ENCODE results near the gene TMEM154.

The TMEM154 gene

GRCh38 chr4:152659806-152660205, 20.0 kb downstream of the TMEM154 start:
- DNase-seq (ENCODE audit: low read depth, low spot score) = no peak
- TF ChIP-seq, protein P1, sequence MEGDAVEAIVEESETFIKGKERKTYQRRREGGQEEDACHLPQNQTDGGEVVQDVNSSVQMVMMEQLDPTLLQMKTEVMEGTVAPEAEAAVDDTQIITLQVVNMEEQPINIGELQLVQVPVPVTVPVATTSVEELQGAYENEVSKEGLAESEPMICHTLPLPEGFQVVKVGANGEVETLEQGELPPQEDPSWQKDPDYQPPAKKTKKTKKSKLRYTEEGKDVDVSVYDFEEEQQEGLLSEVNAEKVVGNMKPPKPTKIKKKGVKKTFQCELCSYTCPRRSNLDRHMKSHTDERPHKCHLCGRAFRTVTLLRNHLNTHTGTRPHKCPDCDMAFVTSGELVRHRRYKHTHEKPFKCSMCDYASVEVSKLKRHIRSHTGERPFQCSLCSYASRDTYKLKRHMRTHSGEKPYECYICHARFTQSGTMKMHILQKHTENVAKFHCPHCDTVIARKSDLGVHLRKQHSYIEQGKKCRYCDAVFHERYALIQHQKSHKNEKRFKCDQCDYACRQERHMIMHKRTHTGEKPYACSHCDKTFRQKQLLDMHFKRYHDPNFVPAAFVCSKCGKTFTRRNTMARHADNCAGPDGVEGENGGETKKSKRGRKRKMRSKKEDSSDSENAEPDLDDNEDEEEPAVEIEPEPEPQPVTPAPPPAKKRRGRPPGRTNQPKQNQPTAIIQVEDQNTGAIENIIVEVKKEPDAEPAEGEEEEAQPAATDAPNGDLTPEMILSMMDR (IDR thresholded peaks at IDR 0.05; ENCODE audit: insufficient read depth, low read length, missing control alignments) = no peak
- POLR2A ChIA-PET = no interaction called here
- CTCF ChIA-PET = no interaction called here
- no peak overlapping the region for H3K4me3 ChIP-seq (ENCODE audit: low read depth, low read length)

DNA sequence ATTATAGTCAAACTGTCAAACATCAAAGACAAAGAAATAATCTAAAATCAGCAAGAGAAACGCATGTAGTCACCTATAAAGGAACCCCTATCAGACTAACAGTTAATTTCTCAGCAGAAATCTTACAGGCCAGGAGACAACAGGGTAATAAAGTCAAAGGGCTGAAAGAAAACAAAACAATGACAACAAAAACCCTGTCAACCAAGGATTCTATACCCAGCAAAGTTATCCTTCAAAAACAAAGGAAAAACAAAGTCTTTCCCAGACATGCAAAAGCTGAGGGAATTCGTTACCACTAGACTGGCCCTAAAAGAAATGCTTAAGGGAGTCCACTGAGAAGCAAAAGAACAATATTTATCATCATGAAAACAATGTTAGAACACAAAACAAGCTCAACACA, 22.1 kb downstream of the TMEM154 start:
- no peak overlapping the region for H3K4me3 ChIP-seq (ENCODE audit: low read depth, low read length)
- CTCF ChIA-PET = interaction anchor here (1.0 to 1.4 kb wide), 2 partner anchors 14 to 156 kb away, joined by 4 read pairs; no protein-coding TSS in a partner anchor
- DNase-seq (ENCODE audit: low read depth, low spot score) = no peak
- POLR2A ChIA-PET = no interaction called here
- TF ChIP-seq, protein P1 (IDR thresholded peaks at IDR 0.05; ENCODE audit: insufficient read depth, low read length, missing control alignments) = no peak

- no peak for DNase-seq (ENCODE audit: low read depth, low spot score)
- ChIA-PET CTCF (interaction anchor here (1.2 to 2.2 kb wide), 3 partner anchors 9 to 15 kb away, joined by 4 to 6 read pairs (median 5); no protein-coding TSS in a partner anchor), POLR2A (no interaction called here)
- no peak overlapping the region for H3K4me3 ChIP-seq (ENCODE audit: low read depth, low read length)
- TF ChIP-seq, protein P1 (IDR thresholded peaks at IDR 0.05; ENCODE audit: insufficient read depth, low read length, missing control alignments) = no peak
Measured at GRCh38 chr4:152655272-152656129, 24.3 kb downstream of the TMEM154 start.

DNA sequence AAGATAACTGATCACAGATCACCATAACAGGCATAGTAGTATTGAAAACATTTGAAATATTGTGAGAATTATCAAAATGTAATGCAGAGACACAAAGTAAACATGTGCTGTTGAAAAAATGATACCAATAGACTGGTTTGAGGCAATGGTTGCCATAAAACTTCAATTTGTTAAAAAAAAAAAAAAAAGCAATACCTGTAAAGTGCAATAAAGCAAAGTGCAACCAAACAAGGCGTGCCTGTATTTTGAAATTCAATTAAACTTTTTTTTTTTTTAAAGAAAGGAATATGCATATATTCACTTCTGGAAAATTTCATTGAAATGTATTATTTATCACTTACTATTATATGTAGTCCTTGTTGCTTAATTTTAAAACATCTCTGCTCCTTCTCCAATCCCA, 27.7 kb downstream of the TMEM154 start:
- H3K4me3 ChIP-seq (ENCODE audit: low read depth, low read length) = no peak overlapping the region
- TF ChIP-seq, protein P1 (IDR thresholded peaks at IDR 0.05; ENCODE audit: insufficient read depth, low read length, missing control alignments) = no peak
- POLR2A ChIA-PET = no interaction called here
- DNase-seq (ENCODE audit: low read depth, low spot score) = no peak
- CTCF ChIA-PET = interaction anchor here (1.8 kb wide), 1 partner anchor 11 kb away, joined by 9 read pairs; no protein-coding TSS in a partner anchor

GRCh38 chr4:152651473-152652060, 28.2 kb downstream of the TMEM154 start:
- CTCF ChIA-PET = interaction anchor here (1.8 kb wide), 1 partner anchor 10 kb away, joined by 9 read pairs; no protein-coding TSS in a partner anchor
- TF ChIP-seq, protein P1 (IDR thresholded peaks at IDR 0.05; ENCODE audit: insufficient read depth, low read length, missing control alignments) = no peak
- DNase-seq (ENCODE audit: low read depth, low spot score) = no peak
- no peak overlapping the region for H3K4me3 ChIP-seq (ENCODE audit: low read depth, low read length)
- POLR2A ChIA-PET = no interaction called here

DNA sequence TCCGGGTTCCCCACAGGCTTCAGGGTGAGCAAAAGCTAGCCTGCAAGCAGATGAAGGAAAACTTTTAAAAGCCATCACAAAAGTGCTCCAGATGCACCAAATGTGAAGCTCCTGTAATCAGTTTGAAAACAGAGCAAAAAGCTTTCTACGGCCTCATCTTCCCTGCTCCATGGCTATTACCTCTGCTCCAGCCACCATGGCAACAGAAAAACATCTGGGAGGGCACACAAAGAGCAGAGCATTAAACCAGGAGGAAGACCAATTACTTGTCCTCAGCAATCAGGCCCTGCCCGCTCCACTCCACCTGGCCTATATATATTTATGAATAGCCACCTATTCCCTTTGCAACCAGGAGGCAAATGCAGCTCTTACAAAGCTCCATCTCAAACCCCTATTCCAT, 33.6 kb downstream of the TMEM154 start:
- TF ChIP-seq, protein P1 (IDR thresholded peaks at IDR 0.05; ENCODE audit: insufficient read depth, low read length, missing control alignments) = no peak
- no peak for DNase-seq (ENCODE audit: low read depth, low spot score)
- no peak overlapping the region for H3K4me3 ChIP-seq (ENCODE audit: low read depth, low read length)
- CTCF ChIA-PET = interaction anchor here (1.0 to 16.6 kb wide), 8 partner anchors 9 to 238 kb away, joined by 3 to 348 read pairs (median 5); no protein-coding TSS in a partner anchor
- POLR2A ChIA-PET = no interaction called here

Data from AG04449 (cell line).